Nephron (organoid): ENCODE data around the gene KLHL29.
A peak's percentile ranks its signal among the peaks of the same experiment; 100 is the strongest.

Source experiments
- H3K27ac Mint-ChIP-seq, 3 experiments: 2 replicates each; pipeline ENCODE4 v1.8.0; 2020; ENCODE audit warnings: mixed read lengths in 3 of 3, mild to moderate bottlenecking in 2 of 3, moderate library complexity in 1 of 3
- H3K27me3 Mint-ChIP-seq: 2 replicates; pipeline ENCODE4 v1.8.0; 2021; ENCODE audit warnings: low read depth, mild to moderate bottlenecking, moderate library complexity, mixed read lengths
- H3K36me3 Mint-ChIP-seq: 2 replicates; pipeline ENCODE4 v1.8.0; 2020; ENCODE audit warnings: low read depth, mixed read lengths
- H3K4me1 Mint-ChIP-seq: 2 replicates; pipeline ENCODE4 v1.8.0; 2020; ENCODE audit warnings: mixed read lengths
- H3K4me3 Mint-ChIP-seq, 3 experiments: 2 replicates each; pipeline ENCODE4 v1.8.0; 2020; ENCODE audit warnings: mild to moderate bottlenecking in 3 of 3, mixed read lengths in 3 of 3, moderate library complexity in 2 of 3
- H3K9me3 Mint-ChIP-seq: 2 replicates; pipeline ENCODE4 v1.8.0; 2020; ENCODE audit warnings: mixed read lengths
- CTCF ChIP-seq, 3 experiments: fragments of 200-600 bp; sonication (generic); IDR thresholded peaks; one replicate each; pipeline ENCODE4 v1.5.0; 2021; ENCODE audit warnings: antibody characterized with exemption in 3 of 3; ENCODE audit not compliant: unreplicated experiment in 3 of 3

The KLHL29 gene

DNA sequence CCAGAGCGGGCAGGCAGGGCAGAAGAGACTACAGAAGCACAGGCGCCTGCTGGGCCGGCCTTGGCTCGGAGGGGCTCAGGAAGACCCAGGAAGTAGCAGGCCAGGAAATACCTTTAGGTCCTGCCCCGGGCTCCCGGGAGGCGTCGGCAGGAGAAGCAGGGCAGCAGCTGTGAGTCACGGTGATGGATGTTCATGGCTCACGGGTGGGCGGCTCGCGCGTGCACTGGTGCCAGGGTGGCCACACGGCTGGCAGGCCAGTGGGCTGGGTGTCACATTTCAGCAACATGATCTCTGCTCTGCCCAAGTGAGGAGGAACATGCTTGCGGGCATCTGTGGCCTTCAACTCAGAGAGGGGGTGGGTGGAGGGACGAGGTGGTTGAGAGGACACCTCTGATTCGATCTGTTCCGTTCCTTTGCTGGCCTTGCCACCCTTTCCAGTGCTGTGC lies 139.3 kb downstream of the KLHL29 start:
- H3K27ac Mint-ChIP-seq: peak overlapping the region; percentile 73 to 92 (median 90)

GRCh38 chr2:23525137-23525765 lies 140.3 kb downstream of the KLHL29 start:
- Mint-ChIP-seq H3K9me3 (no peaks in the 10 kb centered on the region), H3K27ac (peak overlapping the region; percentile 69 to 92 (median 73)), H3K4me3 (peak overlapping the region in 2 of 3 experiments; percentile 20 to 54)

More for the DNA sequence above, 139.3 kb downstream of the KLHL29 start:
- Mint-ChIP-seq H3K27me3 (peaks cover 13% of the 10 kb centered on the region), H3K4me3 (peak overlapping the region in 2 of 3 experiments; percentile 67 to 82), H3K36me3 (no peaks in the 10 kb centered on the region), H3K4me1 (peaks cover 59% of the 10 kb centered on the region), H3K9me3 (no peaks in the 10 kb centered on the region)
- TF ChIP-seq CTCF (IDR thresholded peaks at IDR 0.05; ENCODE audit: unreplicated experiment in 3 of 3): no peak

DNA sequence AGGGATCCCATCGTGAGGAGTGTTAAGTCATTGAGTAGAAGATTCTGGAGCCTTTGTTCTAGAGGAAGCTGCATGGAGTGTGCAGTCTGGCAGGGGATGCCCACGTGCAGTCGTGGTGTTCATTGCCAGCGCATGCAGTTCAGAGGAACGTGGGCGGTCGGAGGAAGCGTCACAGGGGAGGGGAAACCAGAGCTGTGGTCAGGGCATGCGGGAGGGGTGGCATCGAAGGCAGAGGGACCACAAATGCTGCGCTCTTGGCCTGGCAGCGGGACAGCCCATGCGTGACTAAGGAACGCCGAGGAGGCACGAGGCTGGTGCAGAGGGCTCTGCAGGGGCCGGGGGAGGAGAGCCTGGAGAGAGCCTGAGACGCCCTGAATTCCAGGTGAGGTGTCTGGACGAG lies 141.1 kb downstream of the KLHL29 start:
- Mint-ChIP-seq H3K4me3 (no peak overlapping the region), H3K36me3 (no peaks in the 10 kb centered on the region), H3K27ac (peak overlapping the region in 2 of 3 experiments; percentile 6 to 41), H3K27me3 (peaks cover 13% of the 10 kb centered on the region), H3K4me1 (peaks cover 53% of the 10 kb centered on the region), H3K9me3 (no peaks in the 10 kb centered on the region)
- TF ChIP-seq CTCF (IDR thresholded peaks at IDR 0.05; ENCODE audit: unreplicated experiment in 3 of 3): no peak

More at GRCh38 chr2:23525137-23525765, 140.3 kb downstream of the KLHL29 start:
- Mint-ChIP-seq H3K36me3 (no peaks in the 10 kb centered on the region), H3K27me3 (peaks cover 13% of the 10 kb centered on the region), H3K4me1 (peaks cover 53% of the 10 kb centered on the region)
- no peak for TF ChIP-seq CTCF (IDR thresholded peaks at IDR 0.05; ENCODE audit: unreplicated experiment in 3 of 3)

DNA sequence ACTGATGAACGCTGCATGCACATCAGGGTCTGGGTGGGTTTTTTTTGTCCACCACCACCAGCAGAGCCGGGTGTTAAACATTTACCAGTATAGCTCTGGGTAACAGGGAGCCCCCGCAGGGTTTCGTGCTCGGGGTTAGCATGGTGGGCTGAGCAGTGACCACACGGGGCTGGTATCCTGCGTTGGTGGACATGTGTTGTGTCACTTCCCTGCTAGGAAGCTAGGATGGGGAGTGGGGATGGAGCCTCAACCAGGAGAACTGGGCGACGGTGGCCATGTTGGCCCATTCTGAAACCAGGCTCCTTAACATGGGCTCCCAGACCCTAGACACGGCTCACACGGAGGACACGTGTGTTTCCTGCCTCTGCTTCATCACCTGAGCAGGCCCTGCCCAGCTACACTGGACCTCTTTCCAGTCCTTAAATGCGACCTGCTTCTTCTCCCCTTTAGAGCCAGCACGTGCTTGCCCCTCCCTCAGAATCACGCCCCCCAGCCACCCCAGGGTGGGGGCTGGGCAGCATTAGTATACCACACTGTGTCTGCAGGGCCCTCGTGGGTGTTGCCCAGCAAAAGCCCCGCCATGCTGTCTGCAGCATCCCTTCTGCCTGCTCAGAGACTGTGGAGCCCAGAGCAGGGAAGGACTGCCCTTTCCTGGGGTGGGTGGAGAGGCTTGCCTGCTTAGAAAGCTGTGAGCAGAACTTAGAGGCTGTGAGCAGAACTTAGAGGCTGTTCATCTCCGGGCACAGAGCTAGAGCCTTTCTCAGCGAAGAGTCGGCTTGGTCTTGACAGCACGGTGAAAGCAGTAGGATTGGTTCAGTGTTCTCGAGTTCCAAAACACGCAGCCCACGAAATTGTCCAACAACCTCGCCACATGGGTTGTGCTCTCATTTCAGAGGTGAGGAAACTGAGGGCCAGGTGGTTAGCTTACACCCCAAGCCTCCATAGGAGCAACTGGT lies 142.1 kb downstream of the KLHL29 start:
- H3K27me3 Mint-ChIP-seq: peaks cover 13% of the 10 kb centered on the region
- H3K4me1 Mint-ChIP-seq: peaks cover 62% of the 10 kb centered on the region
- TF ChIP-seq CTCF (IDR thresholded peaks at IDR 0.05; ENCODE audit: unreplicated experiment in 3 of 3): no peak
- H3K9me3 Mint-ChIP-seq: no peaks in the 10 kb centered on the region
- H3K36me3 Mint-ChIP-seq: no peaks in the 10 kb centered on the region
- H3K27ac Mint-ChIP-seq: no peak overlapping the region
- H3K4me3 Mint-ChIP-seq: no peak overlapping the region

GRCh38 chr2:23528171-23528570 lies 143.2 kb downstream of the KLHL29 start:
- H3K9me3 Mint-ChIP-seq: no peaks in the 10 kb centered on the region
- H3K36me3 Mint-ChIP-seq: no peaks in the 10 kb centered on the region
- peaks cover 62% of the 10 kb centered on the region for H3K4me1 Mint-ChIP-seq
- no peak overlapping the region for H3K4me3 Mint-ChIP-seq
- no peak overlapping the region for H3K27ac Mint-ChIP-seq
- peaks cover 4% of the 10 kb centered on the region for H3K27me3 Mint-ChIP-seq
- no peak for TF ChIP-seq CTCF (IDR thresholded peaks at IDR 0.05; ENCODE audit: unreplicated experiment in 3 of 3)
